Tibial nerve (tissue), 3 donors: ENCODE measurements around the gene IFI44L.

Experiments used
- CTCF ChIP-seq, 5 experiments: fragments of 200-600 bp in 3 of 5; fragments of 450-650 bp in 2 of 5; sonication (generic) in 3 of 5; IDR thresholded peaks; one replicate each; pipeline ENCODE4 v1.5.1; 2016 to 2019; ENCODE audit warnings: antibody characterized with exemption in 5 of 5, mild to moderate bottlenecking in 3 of 5, moderate library complexity in 2 of 5
- POLR2A ChIP-seq, 2 donors: fragments of 450-650 bp; IDR thresholded peaks; one replicate each; pipeline ENCODE4 v1.6.1; 2017; ENCODE audit warnings: antibody characterized with exemption in 2 of 2, mild to moderate bottlenecking in 2 of 2, moderate library complexity in 2 of 2

GRCh38 chr1:78586572-78586971 is 33.7 kb upstream of the IFI44L start:
- TF ChIP-seq POLR2A (IDR thresholded peaks at IDR 0.05): no peak
- TF ChIP-seq CTCF (IDR thresholded peaks at IDR 0.05): no peak
